Memory B cell (primary cell): ENCODE measurements around the gene ZNF296.

Experiments used
- ATAC-seq: fragments of 150-1000 bp; cut with Tn5 transposase; 2 replicates; pipeline ENCODE4 v1.10.0; 2021; ENCODE audit warnings: low read depth, mild to moderate bottlenecking, moderate library complexity
- DNase-seq, 2 donors: peaks; one replicate each; pipeline ENCODE4 v3.0.0; 2022; ENCODE audit warnings: low spot score in 2 of 2
- H3K27ac Mint-ChIP-seq: one replicate; pipeline ENCODE4 v1.8.0; 2022; ENCODE audit warnings: mild to moderate bottlenecking, moderate library complexity, mixed read lengths
- H3K27me3 Mint-ChIP-seq: one replicate; pipeline ENCODE4 v1.8.0; 2022; ENCODE audit warnings: mixed read lengths
- H3K36me3 Mint-ChIP-seq: one replicate; pipeline ENCODE4 v1.8.0; 2022; ENCODE audit warnings: mild to moderate bottlenecking, mixed read lengths
- H3K4me1 Mint-ChIP-seq: one replicate; pipeline ENCODE4 v1.8.0; 2022; ENCODE audit warnings: mixed read lengths
- H3K4me3 Mint-ChIP-seq: one replicate; pipeline ENCODE4 v1.8.0; 2022; ENCODE audit warnings: mild to moderate bottlenecking, moderate library complexity, mixed read lengths
- H3K9me3 Mint-ChIP-seq: one replicate; pipeline ENCODE4 v1.8.0; 2022; ENCODE audit warnings: mixed read lengths

ZNF296 gene

DNA sequence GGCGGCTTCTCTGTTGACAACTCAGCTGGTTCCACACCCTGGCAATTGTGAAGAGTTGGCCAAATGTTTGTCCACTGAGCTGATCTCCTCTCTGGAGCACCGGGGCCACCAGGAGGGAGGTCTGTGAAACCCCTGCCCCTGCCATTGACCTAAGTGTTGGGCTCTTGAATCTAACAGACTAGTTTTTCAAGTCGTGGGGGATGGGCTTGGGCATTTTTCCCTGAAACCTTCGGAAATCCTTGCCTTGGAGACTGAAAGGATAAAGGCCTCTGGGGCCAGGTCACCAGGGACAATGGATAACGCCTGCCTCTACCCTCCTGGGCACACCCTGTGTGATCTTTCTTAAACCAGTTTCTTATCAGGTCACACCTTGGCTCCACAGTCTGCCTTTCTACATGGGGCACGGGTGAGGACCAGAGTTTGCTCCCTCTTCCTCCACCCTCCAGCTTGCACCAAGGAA lies 3.7 kb upstream of the ZNF296 start:
- ATAC-seq = no peak

DNA sequence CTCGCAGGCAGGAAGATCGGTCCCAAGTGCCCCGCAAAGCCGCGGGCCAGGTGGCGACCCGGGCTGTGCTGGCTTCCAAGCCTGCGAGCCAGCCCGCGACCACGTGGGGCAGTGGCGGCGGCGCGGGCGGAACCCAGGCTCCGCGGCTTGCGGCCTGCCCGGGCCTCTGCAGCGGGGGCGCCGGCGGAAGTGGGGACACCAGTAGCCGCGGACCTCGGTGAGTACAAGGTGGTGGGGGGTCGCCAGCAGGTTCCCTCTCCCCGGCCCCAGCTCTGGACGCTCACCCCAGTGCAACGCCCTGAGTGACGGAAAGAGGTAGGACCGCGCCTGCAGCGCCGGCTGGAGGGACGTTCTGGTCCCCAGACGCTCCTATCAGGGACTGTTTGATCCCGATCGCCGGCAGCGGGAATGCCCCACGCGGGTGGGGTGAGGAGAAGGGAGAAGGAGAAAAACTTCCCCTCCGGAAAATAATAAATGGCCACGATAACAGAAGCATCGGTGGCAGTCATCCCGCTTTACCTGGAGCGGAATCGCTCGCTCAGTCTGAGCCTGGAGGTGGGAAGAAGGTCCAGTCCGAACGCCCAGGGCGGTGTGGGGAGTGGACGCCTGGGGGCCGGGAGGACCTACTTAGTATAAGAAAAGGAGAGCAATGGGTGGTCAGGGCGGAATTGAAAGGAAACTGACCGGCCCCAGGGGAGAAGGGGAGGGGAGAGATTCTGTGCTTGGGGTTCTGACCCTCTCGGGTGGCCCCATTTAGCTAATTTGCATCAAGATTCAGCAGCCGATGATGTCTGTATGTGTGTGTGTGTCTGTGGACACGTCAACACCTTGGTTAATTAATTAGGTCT lies 3.0 kb upstream of the ZNF296 start, which contains the start of gene GEMIN7:
Gene GEMIN7 (plus strand): TSS at position 198 of the 848 bp plus-strand sequence. CDS start 10,855 bp downstream, outside the sequence.
- ATAC-seq (peak; percentile 43), DNase-seq (peak; percentile 77 to 88)
- Mint-ChIP-seq H3K27ac (peak within 1 kb of the TSS; percentile 98), H3K4me3 (peak within 1 kb of the TSS; percentile 97), H3K27me3 (no peaks in the 10 kb centered on the region), H3K9me3 (no peaks in the 10 kb centered on the region), H3K4me1 (peaks cover 34% of the 10 kb centered on the region), H3K36me3 (peaks cover 12% of the 10 kb centered on the region)

More for the DNA sequence above, 3.7 kb upstream of the ZNF296 start:
- Mint-ChIP-seq H3K4me1 (peaks cover 30% of the 10 kb centered on the region), H3K9me3 (no peaks in the 10 kb centered on the region), H3K27ac (peak overlapping the region; percentile 98), H3K36me3 (peaks cover 12% of the 10 kb centered on the region), H3K27me3 (no peaks in the 10 kb centered on the region), H3K4me3 (peak overlapping the region; percentile 97)
- no peak for DNase-seq

DNA sequence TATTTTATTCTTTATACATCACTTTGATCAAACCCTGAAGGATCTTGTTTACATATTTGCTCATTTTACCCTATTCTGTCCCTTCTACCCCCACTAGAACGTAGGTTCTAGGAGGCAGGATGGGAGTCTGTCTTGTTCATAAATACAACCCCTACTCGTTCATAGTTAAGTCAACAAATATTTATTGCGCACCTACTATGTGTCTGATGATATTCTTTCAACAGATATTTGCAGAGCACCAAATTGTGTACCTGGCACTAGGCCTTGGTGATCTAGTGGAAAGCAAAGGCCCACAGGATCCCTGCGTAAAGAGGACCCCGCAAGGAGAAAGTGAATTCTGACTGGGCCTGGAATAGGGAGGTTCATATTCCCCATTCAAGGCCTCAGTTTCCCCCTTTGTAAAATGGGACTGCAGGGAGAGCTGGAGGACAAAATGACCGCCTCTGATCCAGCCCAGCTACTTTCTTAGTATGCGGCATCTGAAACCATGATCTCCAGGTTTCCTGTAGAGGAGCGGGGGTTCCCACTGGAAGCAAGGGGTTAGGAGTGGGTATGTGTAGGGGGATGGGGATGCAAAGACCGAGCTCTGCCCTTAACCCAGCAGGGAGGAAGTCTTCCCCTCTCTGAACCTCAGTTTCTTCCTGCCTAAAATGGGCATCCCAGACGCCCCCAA lies 2.2 kb upstream of the ZNF296 start:
- peaks cover 34% of the 10 kb centered on the region for H3K4me1 Mint-ChIP-seq
- no peaks in the 10 kb centered on the region for H3K9me3 Mint-ChIP-seq
- H3K36me3 Mint-ChIP-seq = peaks cover 12% of the 10 kb centered on the region
- no peak for ATAC-seq
- H3K27me3 Mint-ChIP-seq = no peaks in the 10 kb centered on the region
- H3K4me3 Mint-ChIP-seq = peak overlapping the region; percentile 97
- no peak for DNase-seq
- H3K27ac Mint-ChIP-seq = peak overlapping the region; percentile 98

DNA sequence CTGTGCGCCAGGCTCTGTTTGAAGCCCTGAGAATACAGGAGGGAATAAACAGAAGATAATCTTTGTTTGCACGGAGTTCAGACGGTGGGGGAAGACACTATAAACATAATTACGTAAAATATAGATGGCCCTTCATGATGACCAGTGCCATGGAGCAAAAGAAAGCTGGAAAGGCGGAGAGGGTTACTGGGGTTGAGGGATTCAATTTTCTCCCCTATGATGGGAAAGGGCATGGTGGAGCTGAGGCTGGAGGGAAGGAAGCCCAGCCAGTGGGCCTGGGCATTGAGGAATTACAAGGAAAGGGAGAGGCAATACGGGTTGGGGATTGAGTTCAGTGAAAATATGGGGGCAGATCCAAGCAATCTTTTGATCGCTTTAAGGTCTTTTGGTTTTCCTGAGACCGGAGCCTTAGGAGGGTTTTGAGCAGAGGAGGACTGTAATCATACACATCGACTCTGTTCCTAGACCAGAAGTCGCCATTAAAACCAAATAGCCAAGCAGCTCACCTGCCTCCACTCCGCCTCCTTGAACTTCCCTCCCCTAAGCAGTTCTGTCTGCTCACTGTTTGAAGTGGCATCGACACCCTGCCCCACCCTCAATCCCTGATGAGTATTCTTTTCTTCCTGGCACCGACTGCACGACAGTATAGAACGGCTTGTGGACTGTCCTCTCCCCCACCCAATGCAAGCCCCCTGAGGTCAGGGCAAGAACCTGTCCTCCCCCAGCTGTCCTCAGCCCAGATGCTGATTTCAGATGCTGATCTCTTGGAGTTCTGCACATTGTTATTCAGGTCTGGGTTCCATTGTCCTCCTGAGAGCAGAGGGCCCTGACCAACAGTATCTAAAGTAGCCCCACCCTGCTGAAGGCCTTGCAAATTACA lies 813 bp upstream of the ZNF296 start:
- H3K27ac Mint-ChIP-seq = peak overlapping the region; percentile 49
- no peak for DNase-seq
- ATAC-seq = no peak
- H3K36me3 Mint-ChIP-seq = peaks cover 12% of the 10 kb centered on the region
- peaks cover 37% of the 10 kb centered on the region for H3K4me1 Mint-ChIP-seq
- no peaks in the 10 kb centered on the region for H3K27me3 Mint-ChIP-seq
- H3K9me3 Mint-ChIP-seq = no peaks in the 10 kb centered on the region
- H3K4me3 Mint-ChIP-seq = peak overlapping the region; percentile 96

DNA sequence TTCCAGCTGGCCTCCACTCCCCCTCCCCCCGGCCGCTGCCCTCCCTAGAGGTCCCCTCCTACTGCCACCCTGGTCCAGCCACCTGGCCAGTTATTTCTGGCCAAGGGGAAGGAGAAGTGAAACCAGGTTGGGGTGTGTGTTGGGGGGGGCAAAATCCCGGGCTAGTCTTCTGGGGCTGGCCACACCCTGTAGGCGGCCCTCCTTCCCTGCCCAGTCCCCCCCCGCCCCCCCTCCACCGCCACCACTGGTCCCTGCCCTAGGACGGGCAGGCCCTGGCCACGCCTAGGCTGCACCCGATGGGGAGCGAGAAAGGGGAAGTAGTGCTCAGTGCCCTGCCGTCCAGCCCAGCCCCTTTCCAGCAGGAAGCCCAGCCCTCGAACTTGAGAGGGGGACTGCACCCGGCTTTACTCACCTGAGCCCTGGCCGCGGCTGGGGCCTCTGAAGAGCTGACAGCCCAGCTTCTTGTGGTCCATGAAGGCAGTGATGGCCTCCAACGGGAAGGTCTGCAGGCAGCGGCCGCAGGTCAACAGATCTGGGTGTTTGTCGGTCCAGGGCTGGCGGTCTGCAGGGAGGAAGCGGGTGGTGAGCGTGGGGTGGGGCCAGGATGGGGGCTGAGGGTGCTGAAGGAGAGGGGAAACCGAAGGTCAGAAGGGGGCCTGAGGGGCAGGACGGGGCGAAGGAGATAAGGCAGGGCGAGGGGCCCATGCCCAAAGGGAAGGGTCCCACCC lies 813 bp downstream of the ZNF296 start:
- no peaks in the 10 kb centered on the region for H3K9me3 Mint-ChIP-seq
- peaks cover 29% of the 10 kb centered on the region for H3K4me1 Mint-ChIP-seq
- no peaks in the 10 kb centered on the region for H3K27me3 Mint-ChIP-seq
- DNase-seq (peak; percentile 64 to 74), ATAC-seq (peak; percentile 61)
- H3K36me3 Mint-ChIP-seq = peaks cover 8% of the 10 kb centered on the region
- H3K27ac Mint-ChIP-seq = peak overlapping the region; percentile 89
- peak overlapping the region; percentile 96 for H3K4me3 Mint-ChIP-seq

DNA sequence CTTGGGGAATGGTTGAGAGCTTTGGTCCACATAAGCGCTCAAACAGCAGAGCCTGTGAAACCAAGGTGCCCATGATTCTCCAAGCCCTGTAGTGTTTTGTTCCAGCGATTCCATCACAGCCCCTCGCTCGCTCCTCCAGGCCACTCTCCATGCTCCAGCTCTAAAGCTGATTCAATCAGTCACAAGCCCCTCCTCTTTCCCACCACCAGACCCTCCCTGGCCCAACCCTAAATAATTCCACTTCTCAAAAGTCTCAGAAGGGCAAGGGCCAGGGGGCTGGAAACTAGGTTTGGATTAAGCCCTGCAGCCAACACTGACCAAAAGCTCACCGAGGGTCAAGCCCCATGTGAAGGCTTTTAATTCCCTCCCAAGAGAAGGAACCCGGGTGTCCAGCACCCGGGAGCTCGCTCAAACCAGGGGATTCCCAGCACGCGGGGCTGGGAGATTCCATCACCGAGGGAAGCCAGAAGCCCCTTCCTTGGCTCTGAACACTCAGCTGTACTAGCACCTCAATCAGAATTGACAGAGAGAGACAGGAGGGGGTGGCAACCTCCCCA lies 1.5 kb downstream of the ZNF296 start:
- Mint-ChIP-seq H3K4me1 (peaks cover 28% of the 10 kb centered on the region), H3K27me3 (no peaks in the 10 kb centered on the region), H3K27ac (peak overlapping the region; percentile 89), H3K4me3 (peak overlapping the region; percentile 96), H3K9me3 (no peaks in the 10 kb centered on the region), H3K36me3 (peaks cover 8% of the 10 kb centered on the region)
- ATAC-seq = no peak
- no peak for DNase-seq

DNA sequence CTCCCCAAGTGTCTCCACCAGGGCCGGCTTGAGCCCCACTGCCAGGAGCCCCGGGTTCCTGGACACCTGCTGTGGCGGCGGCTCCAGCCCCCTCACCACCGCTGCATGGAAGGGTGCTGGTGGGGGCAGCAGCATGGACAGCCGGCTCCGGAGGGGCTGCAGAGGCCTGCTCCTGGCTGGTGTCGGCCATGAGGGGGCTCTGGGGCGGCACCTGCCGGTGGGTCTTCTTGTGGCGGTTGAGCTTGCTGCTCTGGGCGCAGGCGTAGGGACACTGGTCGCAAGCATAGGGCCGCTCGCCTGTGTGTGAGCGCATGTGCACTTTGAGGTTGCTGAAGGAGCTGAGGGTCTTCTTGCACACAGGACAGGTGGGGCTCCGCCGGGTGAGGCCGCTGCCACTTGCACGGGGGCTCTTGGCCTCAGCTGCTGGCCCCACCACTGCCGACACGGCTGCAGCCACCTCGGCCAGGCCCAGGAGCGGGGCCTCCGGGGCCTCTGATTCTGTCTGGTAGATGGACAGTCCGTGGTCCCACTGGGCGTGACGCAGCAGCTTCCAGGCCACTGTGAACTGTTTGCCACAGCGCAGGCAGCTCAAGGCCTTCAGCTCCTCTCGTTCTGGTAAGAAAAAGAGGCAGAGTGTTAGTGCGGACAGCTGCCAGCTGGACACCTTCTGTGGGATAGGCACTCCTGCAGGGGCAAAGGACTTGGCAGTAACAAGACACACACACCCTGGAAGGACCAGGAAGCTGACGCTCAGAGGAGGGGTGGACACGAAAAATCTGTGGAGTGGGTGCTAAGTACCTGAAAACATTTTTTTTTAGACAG lies 4.1 kb downstream of the ZNF296 start:
- Mint-ChIP-seq H3K27me3 (no peaks in the 10 kb centered on the region), H3K4me1 (peaks cover 23% of the 10 kb centered on the region), H3K27ac (peak overlapping the region; percentile 24), H3K9me3 (no peaks in the 10 kb centered on the region), H3K4me3 (no peak overlapping the region), H3K36me3 (peaks cover 16% of the 10 kb centered on the region)
- no peak for ATAC-seq
- DNase-seq = no peak

DNA sequence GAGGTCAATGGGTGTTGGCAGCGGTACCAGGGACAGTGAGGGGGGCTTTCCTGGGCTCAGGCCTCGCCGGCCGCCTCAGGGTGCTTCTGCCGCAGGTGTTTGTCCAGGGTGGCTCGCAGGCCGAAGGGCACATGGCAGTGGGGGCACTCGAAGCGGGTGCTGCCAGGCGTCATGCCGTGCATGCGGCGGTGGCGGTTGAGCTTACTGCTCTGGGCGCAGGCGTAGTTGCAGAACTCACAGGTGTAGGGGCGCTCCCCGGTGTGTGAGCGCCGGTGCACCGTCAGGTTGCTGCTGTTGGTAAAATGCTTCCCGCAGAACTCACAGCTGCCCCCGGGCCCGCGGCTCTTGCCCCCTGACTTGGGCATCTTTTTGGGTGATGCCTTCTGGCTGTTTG lies 4.7 kb downstream of the ZNF296 start:
- DNase-seq (no peak), ATAC-seq (no peak)
- peaks cover 21% of the 10 kb centered on the region for H3K36me3 Mint-ChIP-seq
- no peaks in the 10 kb centered on the region for H3K27me3 Mint-ChIP-seq
- H3K27ac Mint-ChIP-seq = no peak overlapping the region
- H3K4me3 Mint-ChIP-seq = no peak overlapping the region
- peaks cover 17% of the 10 kb centered on the region for H3K4me1 Mint-ChIP-seq
- H3K9me3 Mint-ChIP-seq = no peaks in the 10 kb centered on the region

DNA sequence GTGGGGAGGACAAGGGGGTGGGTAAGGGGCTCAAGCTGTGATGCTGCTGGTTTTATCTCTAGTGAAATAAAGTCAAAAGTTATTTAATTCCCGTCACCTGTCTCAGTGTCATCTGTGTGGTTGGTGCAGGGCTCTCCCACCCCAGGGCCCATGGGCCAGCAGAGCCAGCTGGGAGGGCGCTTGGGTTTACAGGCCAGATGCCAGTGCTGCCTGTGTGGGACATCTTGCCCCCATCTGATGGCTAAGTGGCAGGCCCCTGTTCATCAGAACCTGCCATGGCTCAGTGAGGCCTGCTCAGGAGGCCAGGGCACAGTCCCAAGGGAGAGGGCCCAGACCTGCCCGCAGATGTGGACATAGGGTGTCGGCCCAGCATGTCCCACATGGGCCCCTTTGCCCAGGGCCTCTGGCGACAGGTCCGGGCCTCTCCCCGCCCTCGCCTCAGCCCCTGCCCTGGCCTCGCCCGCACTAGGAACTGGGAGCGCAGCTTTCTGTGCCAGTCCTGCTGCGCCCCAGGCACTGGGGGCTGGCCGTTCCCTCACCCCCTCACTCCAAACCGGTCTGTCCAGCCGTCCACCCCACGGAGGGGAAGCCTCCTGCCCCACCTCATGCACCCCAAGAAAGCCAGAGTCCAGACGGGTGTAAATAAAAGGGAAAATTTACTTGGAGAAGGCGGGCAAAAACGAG lies 5.3 kb downstream of the ZNF296 start:
- H3K9me3 Mint-ChIP-seq = no peaks in the 10 kb centered on the region
- peak overlapping the region; percentile 31 for H3K27ac Mint-ChIP-seq
- H3K4me3 Mint-ChIP-seq = no peak overlapping the region
- DNase-seq (no peak), ATAC-seq (no peak)
- no peaks in the 10 kb centered on the region for H3K27me3 Mint-ChIP-seq
- H3K4me1 Mint-ChIP-seq = peaks cover 16% of the 10 kb centered on the region
- peaks cover 21% of the 10 kb centered on the region for H3K36me3 Mint-ChIP-seq

DNA sequence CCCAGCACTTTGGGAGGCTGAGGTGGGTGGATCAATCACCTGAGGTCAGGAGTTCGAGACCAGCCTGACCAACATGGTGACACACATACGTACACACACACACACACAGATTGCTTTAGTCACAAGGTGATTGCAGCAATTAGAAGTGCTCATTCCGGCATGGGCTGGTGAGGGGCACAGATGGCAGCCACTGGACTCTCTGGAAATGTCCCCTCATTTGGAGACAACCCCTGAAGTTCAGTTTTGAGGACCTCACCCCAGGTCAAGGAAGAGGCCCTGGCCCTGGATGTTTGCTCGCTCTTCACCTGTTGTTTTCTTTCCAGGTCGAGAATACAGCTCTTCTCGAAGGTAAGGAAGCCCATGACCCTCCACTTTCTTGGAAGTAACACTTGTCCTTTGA lies 6.1 kb downstream of the ZNF296 start:
- peak overlapping the region; percentile 37 for H3K27ac Mint-ChIP-seq
- no peaks in the 10 kb centered on the region for H3K9me3 Mint-ChIP-seq
- no peaks in the 10 kb centered on the region for H3K27me3 Mint-ChIP-seq
- DNase-seq = no peak
- H3K4me1 Mint-ChIP-seq = peaks cover 16% of the 10 kb centered on the region
- peaks cover 21% of the 10 kb centered on the region for H3K36me3 Mint-ChIP-seq
- ATAC-seq = no peak
- H3K4me3 Mint-ChIP-seq = no peak overlapping the region

DNA sequence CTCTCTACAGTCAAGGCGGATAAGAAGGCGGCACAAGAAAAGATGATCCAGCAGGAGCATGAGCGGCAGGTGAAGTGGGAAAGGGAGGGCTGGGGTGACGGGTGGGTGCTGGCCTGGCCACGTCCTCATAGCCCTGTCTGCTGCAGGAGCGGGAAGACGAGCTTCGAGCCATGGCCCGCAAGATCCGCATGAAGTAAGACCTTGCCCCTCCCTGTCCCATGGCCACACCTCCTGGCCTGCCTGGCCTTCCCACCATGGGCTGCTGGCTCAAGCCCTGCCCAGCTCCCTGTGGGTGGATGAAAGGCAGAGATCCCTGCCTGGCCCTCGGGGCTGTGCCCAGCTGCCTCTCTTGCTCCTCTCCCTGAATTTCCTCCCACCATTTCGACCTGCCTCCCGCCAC lies 7.2 kb downstream of the ZNF296 start:
- Mint-ChIP-seq H3K4me3 (no peak overlapping the region), H3K9me3 (no peaks in the 10 kb centered on the region), H3K27me3 (no peaks in the 10 kb centered on the region), H3K27ac (peak overlapping the region; percentile 37), H3K4me1 (peaks cover 12% of the 10 kb centered on the region), H3K36me3 (peaks cover 22% of the 10 kb centered on the region)
- no peak for ATAC-seq
- no peak for DNase-seq

DNA sequence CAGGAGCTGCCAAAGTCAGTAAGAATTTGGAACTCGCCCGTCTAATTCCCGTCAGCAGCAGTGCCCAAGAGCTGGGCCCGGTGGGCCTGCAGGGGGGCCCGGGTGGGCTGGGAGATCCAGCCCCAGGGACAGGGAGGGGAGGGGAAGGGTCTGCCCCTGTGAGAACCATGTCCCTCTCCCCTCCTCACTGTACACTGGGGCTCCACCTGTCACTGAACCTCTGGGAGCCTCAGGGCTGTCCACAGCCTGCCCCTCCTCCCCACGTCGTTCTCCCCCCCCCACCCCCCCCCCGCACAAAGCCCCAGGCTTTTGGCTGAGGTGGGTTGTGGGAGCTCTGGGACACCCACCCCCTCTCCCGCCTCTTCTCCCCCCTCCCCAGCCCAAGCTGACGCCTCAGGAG lies 8.2 kb downstream of the ZNF296 start:
- Mint-ChIP-seq H3K9me3 (no peaks in the 10 kb centered on the region), H3K4me1 (peaks cover 11% of the 10 kb centered on the region), H3K27ac (no peak overlapping the region), H3K4me3 (no peak overlapping the region), H3K27me3 (no peaks in the 10 kb centered on the region), H3K36me3 (peaks cover 22% of the 10 kb centered on the region)
- ATAC-seq (no peak), DNase-seq (no peak)
